ENCODE measurements around the gene CCDC85C. TPM values are rescaled to one million over a fixed set of nuclear protein-coding genes. Genes with fewer than 3 reads are reported as not detected.

CCDC85C gene
- total and polyA plus RNA-seq, 4 donors: 4.0 to 23.9 (median 9.6) TPM

GRCh38 chr14:99540196-99541032 is 63.6 kb downstream of the CCDC85C start:
- 78% methylated on average over 15 of the region's 15 CpGs for WGBS
- H3K27ac ChIP-seq (ENCODE audit: low read depth in 1 of 2, low read length in 2 of 2): no peak overlapping the region
- no peaks in the 10 kb centered on the region for H3K36me3 ChIP-seq (ENCODE audit: control insufficient read depth in 4 of 4, insufficient read depth in 3 of 4, low read depth in 1 of 4, low read length in 3 of 4)
- H3K27me3 ChIP-seq (ENCODE audit: control insufficient read depth in 4 of 4, insufficient read depth in 4 of 4, low read length in 3 of 4): no peaks in the 10 kb centered on the region
- TF ChIP-seq NR2F2 (IDR thresholded peaks at IDR 0.05) (no peak), SP1 (IDR thresholded peaks at IDR 0.05) (no peak), MAX (IDR thresholded peaks at IDR 0.05) (no peak), FOXA2 (IDR thresholded peaks at IDR 0.05) (no peak)
- TF ChIP-seq, protein P1, sequence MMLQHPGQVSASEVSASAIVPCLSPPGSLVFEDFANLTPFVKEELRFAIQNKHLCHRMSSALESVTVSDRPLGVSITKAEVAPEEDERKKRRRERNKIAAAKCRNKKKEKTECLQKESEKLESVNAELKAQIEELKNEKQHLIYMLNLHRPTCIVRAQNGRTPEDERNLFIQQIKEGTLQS (IDR thresholded peaks at IDR 0.05): no peak
- TF ChIP-seq, protein P2, sequence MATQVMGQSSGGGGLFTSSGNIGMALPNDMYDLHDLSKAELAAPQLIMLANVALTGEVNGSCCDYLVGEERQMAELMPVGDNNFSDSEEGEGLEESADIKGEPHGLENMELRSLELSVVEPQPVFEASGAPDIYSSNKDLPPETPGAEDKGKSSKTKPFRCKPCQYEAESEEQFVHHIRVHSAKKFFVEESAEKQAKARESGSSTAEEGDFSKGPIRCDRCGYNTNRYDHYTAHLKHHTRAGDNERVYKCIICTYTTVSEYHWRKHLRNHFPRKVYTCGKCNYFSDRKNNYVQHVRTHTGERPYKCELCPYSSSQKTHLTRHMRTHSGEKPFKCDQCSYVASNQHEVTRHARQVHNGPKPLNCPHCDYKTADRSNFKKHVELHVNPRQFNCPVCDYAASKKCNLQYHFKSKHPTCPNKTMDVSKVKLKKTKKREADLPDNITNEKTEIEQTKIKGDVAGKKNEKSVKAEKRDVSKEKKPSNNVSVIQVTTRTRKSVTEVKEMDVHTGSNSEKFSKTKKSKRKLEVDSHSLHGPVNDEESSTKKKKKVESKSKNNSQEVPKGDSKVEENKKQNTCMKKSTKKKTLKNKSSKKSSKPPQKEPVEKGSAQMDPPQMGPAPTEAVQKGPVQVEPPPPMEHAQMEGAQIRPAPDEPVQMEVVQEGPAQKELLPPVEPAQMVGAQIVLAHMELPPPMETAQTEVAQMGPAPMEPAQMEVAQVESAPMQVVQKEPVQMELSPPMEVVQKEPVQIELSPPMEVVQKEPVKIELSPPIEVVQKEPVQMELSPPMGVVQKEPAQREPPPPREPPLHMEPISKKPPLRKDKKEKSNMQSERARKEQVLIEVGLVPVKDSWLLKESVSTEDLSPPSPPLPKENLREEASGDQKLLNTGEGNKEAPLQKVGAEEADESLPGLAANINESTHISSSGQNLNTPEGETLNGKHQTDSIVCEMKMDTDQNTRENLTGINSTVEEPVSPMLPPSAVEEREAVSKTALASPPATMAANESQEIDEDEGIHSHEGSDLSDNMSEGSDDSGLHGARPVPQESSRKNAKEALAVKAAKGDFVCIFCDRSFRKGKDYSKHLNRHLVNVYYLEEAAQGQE (IDR thresholded peaks at IDR 0.05): no peak
- H3K9ac ChIP-seq (ENCODE audit: low read depth in 1 of 2, low read length in 2 of 2): no peak overlapping the region
- H3K4me1 ChIP-seq (ENCODE audit: control insufficient read depth in 4 of 4, insufficient read depth in 4 of 4, low read length in 3 of 4): peaks cover 0 to 17% (median 8%) of the 10 kb centered on the region in 4 donors
- H3K4me3 ChIP-seq (ENCODE audit: low read depth in 1 of 3, low read length in 3 of 3): no peak overlapping the region
- no peak for DNase-seq (ENCODE audit: low spot score)
- H3K9me3 ChIP-seq (ENCODE audit: control insufficient read depth in 4 of 4, low read length in 3 of 4): no peaks in the 10 kb centered on the region

- DNase-seq (ENCODE audit: low spot score): no peak
- TF ChIP-seq, protein P2 (IDR thresholded peaks at IDR 0.05): no peak
- TF ChIP-seq FOXA2 (IDR thresholded peaks at IDR 0.05): no peak
- no peak for TF ChIP-seq RAD21 (IDR thresholded peaks at IDR 0.05)
- TF ChIP-seq FOXA1 (IDR thresholded peaks at IDR 0.05): no peak
- Histone ChIP-seq H3K27ac (ENCODE audit: low read depth in 1 of 2, low read length in 2 of 2) (no peak overlapping the region), H3K9me3 (ENCODE audit: control insufficient read depth in 4 of 4, low read length in 3 of 4) (no peaks in the 10 kb centered on the region), H3K4me3 (ENCODE audit: low read depth in 1 of 3, low read length in 3 of 3) (no peak overlapping the region), H3K4me1 (ENCODE audit: control insufficient read depth in 4 of 4, insufficient read depth in 4 of 4, low read length in 3 of 4) (peaks cover 0 to 17% (median 7%) of the 10 kb centered on the region in 4 donors), H3K27me3 (ENCODE audit: control insufficient read depth in 4 of 4, insufficient read depth in 4 of 4, low read length in 3 of 4) (no peaks in the 10 kb centered on the region), H3K36me3 (ENCODE audit: control insufficient read depth in 4 of 4, insufficient read depth in 3 of 4, low read depth in 1 of 4, low read length in 3 of 4) (no peaks in the 10 kb centered on the region), H3K9ac (ENCODE audit: low read depth in 1 of 2, low read length in 2 of 2) (no peak overlapping the region)
- 71% methylated on average over 9 of the region's 9 CpGs for WGBS
These were observed 64.5 kb downstream of the CCDC85C start for GRCh38 chr14:99539491-99539890.

All from liver (tissue), 9 donors.